Neural progenitor cell (in vitro differentiated cells): Measurements from ENCODE around the gene MGST2.

Experiments used
- EZH2 ChIP-seq: fragments of 200-600 bp; sonication (generic); IDR thresholded peaks from 2 replicates; pipeline ENCODE4 v1.6.1; 2017; ENCODE audit warnings: antibody characterized with exemption, mild to moderate bottlenecking, moderate library complexity
- EZH2phosphoT487 ChIP-seq: fragments of 200-600 bp; sonication (generic); IDR thresholded peaks from 2 replicates; pipeline ENCODE4 v1.6.1; 2017; ENCODE audit warnings: antibody characterized with exemption
- TF ChIP-seq, protein P1 (sequence below): fragments of 200-600 bp; sonication (generic); IDR thresholded peaks from 2 replicates; pipeline ENCODE4 v1.5.1; 2017; ENCODE audit warnings: antibody characterized with exemption, mild to moderate bottlenecking

- TF ChIP-seq, protein P1, sequence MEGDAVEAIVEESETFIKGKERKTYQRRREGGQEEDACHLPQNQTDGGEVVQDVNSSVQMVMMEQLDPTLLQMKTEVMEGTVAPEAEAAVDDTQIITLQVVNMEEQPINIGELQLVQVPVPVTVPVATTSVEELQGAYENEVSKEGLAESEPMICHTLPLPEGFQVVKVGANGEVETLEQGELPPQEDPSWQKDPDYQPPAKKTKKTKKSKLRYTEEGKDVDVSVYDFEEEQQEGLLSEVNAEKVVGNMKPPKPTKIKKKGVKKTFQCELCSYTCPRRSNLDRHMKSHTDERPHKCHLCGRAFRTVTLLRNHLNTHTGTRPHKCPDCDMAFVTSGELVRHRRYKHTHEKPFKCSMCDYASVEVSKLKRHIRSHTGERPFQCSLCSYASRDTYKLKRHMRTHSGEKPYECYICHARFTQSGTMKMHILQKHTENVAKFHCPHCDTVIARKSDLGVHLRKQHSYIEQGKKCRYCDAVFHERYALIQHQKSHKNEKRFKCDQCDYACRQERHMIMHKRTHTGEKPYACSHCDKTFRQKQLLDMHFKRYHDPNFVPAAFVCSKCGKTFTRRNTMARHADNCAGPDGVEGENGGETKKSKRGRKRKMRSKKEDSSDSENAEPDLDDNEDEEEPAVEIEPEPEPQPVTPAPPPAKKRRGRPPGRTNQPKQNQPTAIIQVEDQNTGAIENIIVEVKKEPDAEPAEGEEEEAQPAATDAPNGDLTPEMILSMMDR = no peak
- TF ChIP-seq EZH2phosphoT487 = no peak
- no peak for TF ChIP-seq EZH2
Measured at GRCh38 chr4:139663561-139664138, 2.0 kb upstream of the MGST2 start.
